A549 (cell line): ENCODE measurements around the gene NEGR1. TPM values are rescaled to one million over a fixed set of nuclear protein-coding genes. Genes with fewer than 3 reads are reported as not detected.

Experiments
- ATAC-seq, 2 experiments: fragments of 200-7000 bp in 1 of 2; fragments of >200 bp in 1 of 2; cut with Nextera tagmentation in 1 of 2; cut with Tn5 transposase in 1 of 2; 3 replicates each; pipeline versions ENCODE4 v1.8.0 to v1.9.1; 2018 to 2020; ENCODE audit warnings: mild to moderate bottlenecking in 1 of 2, moderate library complexity in 1 of 2
- CTCF ChIA-PET: fragments of 300-600 bp; sonication (Branson Sonifier 250); formaldehyde crosslinking; extraction: SDS; loops from one replicate; lab custom pipeline; 2021; ENCODE audit warnings: antibody characterized with exemption, inconsistent platforms; lab: Yijun Ruan, JAX
- POLR2A ChIA-PET: fragments of 350-600 bp; formaldehyde crosslinking; extraction: SDS; loops from one replicate; lab custom pipeline; 2021; ENCODE audit warnings: antibody characterized with exemption, inconsistent platforms; lab: Yijun Ruan, JAX
- DNase-seq, 2 experiments: peaks; one replicate each; pipeline versions ENCODE4 v3.0.0 to v3.0.0-alpha.2; 2011 to 2016; ENCODE audit warnings: low read depth in 1 of 2, low spot score in 1 of 2
- FAIRE-seq: peaks from 2 replicates; lab custom pipeline; 2011; peaks lifted over from hg19 to GRCh38; lab: Jason Lieb, UNC
- H3K27ac ChIP-seq, 2 experiments: fragments of >200 bp; sonication (Bioruptor Twin); formaldehyde crosslinking; 3 replicates each; pipeline ENCODE4 v1.5.1; 2016 to 2017
- H3K4me1 ChIP-seq: fragments of >200 bp; sonication (Bioruptor Twin); formaldehyde crosslinking; 3 replicates; pipeline ENCODE4 v1.6.1; 2016
- H3K4me2 ChIP-seq: fragments of >200 bp; sonication (Bioruptor Twin); formaldehyde crosslinking; 3 replicates; pipeline ENCODE4 v1.6.1; 2016
- H3K4me3 ChIP-seq: fragments of >200 bp; sonication (Bioruptor Twin); formaldehyde crosslinking; 3 replicates; pipeline ENCODE4 v1.5.1; 2016
- H3K9me3 ChIP-seq: fragments of >200 bp; sonication (Bioruptor Twin); formaldehyde crosslinking; 3 replicates; pipeline ENCODE4 v1.6.1; 2016
- CBX2 ChIP-seq: fragments of 200-600 bp; sonication (generic); IDR thresholded peaks from 2 replicates; pipeline ENCODE4 v1.6.1; 2016; ENCODE audit warnings: low read depth, mild to moderate bottlenecking, borderline replicate concordance
- CBX8 ChIP-seq: fragments of 200-600 bp; sonication (generic); IDR thresholded peaks from 2 replicates; pipeline ENCODE4 v1.6.1; 2016
- EP300 ChIP-seq, 2 experiments: fragments of >200 bp; sonication (Bioruptor Twin); formaldehyde crosslinking; IDR thresholded peaks; 2 replicates in 1 of 2; 3 replicates in 1 of 2; pipeline ENCODE4 v1.6.1; 2016 to 2017
- ESRRA ChIP-seq: fragments of 150-350 bp; IDR thresholded peaks from 2 replicates; pipeline ENCODE4 v1.6.1; 2014; ENCODE audit warnings: mild to moderate bottlenecking, low read length, borderline replicate concordance
- FOSB ChIP-seq: fragments of 250-450 bp; sonication (Bioruptor Pico); IDR thresholded peaks from 2 replicates; pipeline ENCODE4 v1.5.0; 2020; ENCODE audit warnings: mild to moderate bottlenecking, moderate library complexity
- FOSL2 ChIP-seq, 2 experiments: fragments of 450-650 bp in 1 of 2; fragments of >200 bp in 1 of 2; sonication (Bioruptor Twin) in 1 of 2; formaldehyde crosslinking; IDR thresholded peaks; 2 replicates each; pipeline versions ENCODE4 v1.5.0 to v1.6.1; 2016 to 2020; ENCODE audit warnings: mild to moderate bottlenecking in 1 of 2, moderate library complexity in 1 of 2
- GATA3 ChIP-seq: IDR thresholded peaks from 2 replicates; pipeline ENCODE4 v1.6.1; 2012; ENCODE audit warnings: borderline replicate concordance
- HOXB13 ChIP-seq: fragments of 250-450 bp; sonication (Bioruptor Pico); IDR thresholded peaks from 2 replicates; pipeline ENCODE4 v1.5.0; 2020; ENCODE audit warnings: low read depth, mild to moderate bottlenecking, moderate library complexity
- JUN ChIP-seq, 2 experiments: fragments of >200 bp; sonication (Bioruptor Twin); formaldehyde crosslinking; IDR thresholded peaks; 2 replicates in 1 of 2; 3 replicates in 1 of 2; pipeline ENCODE4 v1.6.1; 2016 to 2017
- MAFK ChIP-seq: fragments of 450-650 bp; IDR thresholded peaks from 2 replicates; pipeline ENCODE4 v1.6.1; 2014; ENCODE audit not compliant: partially characterized antibody
- MYC ChIP-seq: IDR thresholded peaks from 2 replicates; pipeline ENCODE4 v1.6.1; 2012; ENCODE audit warnings: mild to moderate bottlenecking, inconsistent platforms, low read length, improper control_type of control experiment, borderline replicate concordance
- NR3C1 ChIP-seq: fragments of >200 bp; sonication (Bioruptor Twin); formaldehyde crosslinking; IDR thresholded peaks from 3 replicates; pipeline ENCODE4 v1.6.1; 2017
- PHF8 ChIP-seq: fragments of 200-600 bp; sonication (generic); IDR thresholded peaks from 2 replicates; pipeline ENCODE4 v1.6.1; 2016; ENCODE audit warnings: low read depth, mild to moderate bottlenecking, antibody characterized with exemption, moderate library complexity, borderline replicate concordance
- RAD21 ChIP-seq, 2 experiments: fragments of >200 bp in 1 of 2; sonication (Bioruptor Twin) in 1 of 2; formaldehyde crosslinking in 1 of 2; IDR thresholded peaks in 1 of 2; conservative IDR thresholded peaks in 1 of 2; 2 replicates in 1 of 2; 3 replicates in 1 of 2; pipeline ENCODE4 v1.6.1; 2012 to 2018; ENCODE audit warnings: inconsistent platforms in 1 of 2
- SMC3 ChIP-seq: fragments of >200 bp; sonication (Bioruptor Twin); formaldehyde crosslinking; IDR thresholded peaks from 3 replicates; pipeline ENCODE4 v1.6.1; 2018; ENCODE audit warnings: inconsistent platforms
- TP53 ChIP-seq: fragments of 250-450 bp; sonication (Bioruptor Pico); IDR thresholded peaks from 2 replicates; pipeline ENCODE4 v1.5.0; 2021; ENCODE audit warnings: mild to moderate bottlenecking, moderate library complexity
- WGBS: methylation state at CpG from one replicate; pipeline ENCODE4 v1.1.6; 2017; ENCODE audit errors: missing lambda C conversion rate; 5-methylcytosine and 5-hydroxymethylcytosine counted together
- polyA plus RNA-seq, 4 experiments: library from polyadenylated mRNA; depleted of rRNA in 3 of 4; stranded (reverse); fragments of >200 nt; fragmentation: RNase III in 1 of 4; extraction: RNeasy Plus Mini Kit Qiagen cat#74134 plus additional on column Dnase treatment in 1 of 4; gene quantifications; 2 replicates in 3 of 4; 3 replicates in 1 of 4; pipeline ENCODE4 v1.2.3, GENCODE V29; 2011 to 2017
- TF ChIP-seq, protein P1 (sequence below): fragments of 200-600 bp; sonication (generic); IDR thresholded peaks from 2 replicates; pipeline ENCODE4 v1.6.1; 2016; ENCODE audit warnings: antibody characterized with exemption, mild to moderate bottlenecking, moderate library complexity
- TF ChIP-seq, protein P2 (sequence below): fragments of 250-450 bp; sonication (Bioruptor Pico); IDR thresholded peaks from 2 replicates; pipeline ENCODE4 v1.5.0; 2020; ENCODE audit warnings: low read depth, mild to moderate bottlenecking, moderate library complexity
- TF ChIP-seq, protein P3 (sequence below): fragments of >200 bp; sonication (Bioruptor Twin); formaldehyde crosslinking; IDR thresholded peaks from 3 replicates; pipeline ENCODE4 v1.6.1; 2016
- TF ChIP-seq, protein P4 (sequence below): fragments of 450-650 bp; IDR thresholded peaks from 2 replicates; pipeline ENCODE4 v1.6.1; 2014; ENCODE audit warnings: antibody characterized with exemption
- TF ChIP-seq, protein P5 (sequence below): fragments of >200 bp; sonication (Bioruptor Twin); formaldehyde crosslinking; IDR thresholded peaks from 2 replicates; pipeline ENCODE4 v1.6.1; 2016

The NEGR1 gene
- polyA plus RNA-seq, 2 of the 4 experiments (the other 2 are of a cell fraction), result not detected

DNA sequence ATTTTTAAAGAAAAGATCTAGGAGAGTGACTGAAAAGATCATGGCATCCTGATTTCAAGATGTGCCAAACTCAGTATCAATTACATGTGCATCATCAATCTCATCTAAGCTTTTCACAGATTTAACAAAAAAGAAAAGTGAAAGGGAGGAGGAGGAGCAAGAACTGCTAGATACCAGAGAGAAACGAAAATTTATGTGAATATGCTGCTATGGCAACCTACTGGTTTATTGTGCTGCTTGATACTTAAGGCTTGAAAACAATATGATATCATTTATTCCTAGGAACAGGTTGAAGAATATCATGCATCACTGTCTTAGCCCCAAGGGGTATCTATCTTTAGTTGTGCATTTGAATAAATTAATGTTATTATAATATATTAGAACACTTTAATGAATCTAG, 683.0 kb downstream of the NEGR1 start:
- H3K27ac ChIP-seq, result no peak overlapping the region
- H3K4me2 ChIP-seq, result no peak overlapping the region
- no peak for DNase-seq
- no peak for FAIRE-seq
- TF ChIP-seq ESRRA (no peak), MYC (no peak), NR3C1 (no peak), MAFK (no peak), SMC3 (no peak), GATA3 (no peak), FOSL2 (IDR thresholded peaks at IDR 0.05) (no peak), FOSL2 (CRISPR knock-in tag; IDR thresholded peaks at IDR 0.05) (no peak), FOSB (CRISPR knock-in tag) (no peak), EP300 (IDR thresholded peaks at IDR 0.05) (no peak)
- TF ChIP-seq, protein P1, sequence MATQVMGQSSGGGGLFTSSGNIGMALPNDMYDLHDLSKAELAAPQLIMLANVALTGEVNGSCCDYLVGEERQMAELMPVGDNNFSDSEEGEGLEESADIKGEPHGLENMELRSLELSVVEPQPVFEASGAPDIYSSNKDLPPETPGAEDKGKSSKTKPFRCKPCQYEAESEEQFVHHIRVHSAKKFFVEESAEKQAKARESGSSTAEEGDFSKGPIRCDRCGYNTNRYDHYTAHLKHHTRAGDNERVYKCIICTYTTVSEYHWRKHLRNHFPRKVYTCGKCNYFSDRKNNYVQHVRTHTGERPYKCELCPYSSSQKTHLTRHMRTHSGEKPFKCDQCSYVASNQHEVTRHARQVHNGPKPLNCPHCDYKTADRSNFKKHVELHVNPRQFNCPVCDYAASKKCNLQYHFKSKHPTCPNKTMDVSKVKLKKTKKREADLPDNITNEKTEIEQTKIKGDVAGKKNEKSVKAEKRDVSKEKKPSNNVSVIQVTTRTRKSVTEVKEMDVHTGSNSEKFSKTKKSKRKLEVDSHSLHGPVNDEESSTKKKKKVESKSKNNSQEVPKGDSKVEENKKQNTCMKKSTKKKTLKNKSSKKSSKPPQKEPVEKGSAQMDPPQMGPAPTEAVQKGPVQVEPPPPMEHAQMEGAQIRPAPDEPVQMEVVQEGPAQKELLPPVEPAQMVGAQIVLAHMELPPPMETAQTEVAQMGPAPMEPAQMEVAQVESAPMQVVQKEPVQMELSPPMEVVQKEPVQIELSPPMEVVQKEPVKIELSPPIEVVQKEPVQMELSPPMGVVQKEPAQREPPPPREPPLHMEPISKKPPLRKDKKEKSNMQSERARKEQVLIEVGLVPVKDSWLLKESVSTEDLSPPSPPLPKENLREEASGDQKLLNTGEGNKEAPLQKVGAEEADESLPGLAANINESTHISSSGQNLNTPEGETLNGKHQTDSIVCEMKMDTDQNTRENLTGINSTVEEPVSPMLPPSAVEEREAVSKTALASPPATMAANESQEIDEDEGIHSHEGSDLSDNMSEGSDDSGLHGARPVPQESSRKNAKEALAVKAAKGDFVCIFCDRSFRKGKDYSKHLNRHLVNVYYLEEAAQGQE, result no peak
- TF ChIP-seq, protein P2, sequence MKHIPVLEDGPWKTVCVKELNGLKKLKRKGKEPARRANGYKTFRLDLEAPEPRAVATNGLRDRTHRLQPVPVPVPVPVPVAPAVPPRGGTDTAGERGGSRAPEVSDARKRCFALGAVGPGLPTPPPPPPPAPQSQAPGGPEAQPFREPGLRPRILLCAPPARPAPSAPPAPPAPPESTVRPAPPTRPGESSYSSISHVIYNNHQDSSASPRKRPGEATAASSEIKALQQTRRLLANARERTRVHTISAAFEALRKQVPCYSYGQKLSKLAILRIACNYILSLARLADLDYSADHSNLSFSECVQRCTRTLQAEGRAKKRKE, result no peak
- TF ChIP-seq, protein P3, sequence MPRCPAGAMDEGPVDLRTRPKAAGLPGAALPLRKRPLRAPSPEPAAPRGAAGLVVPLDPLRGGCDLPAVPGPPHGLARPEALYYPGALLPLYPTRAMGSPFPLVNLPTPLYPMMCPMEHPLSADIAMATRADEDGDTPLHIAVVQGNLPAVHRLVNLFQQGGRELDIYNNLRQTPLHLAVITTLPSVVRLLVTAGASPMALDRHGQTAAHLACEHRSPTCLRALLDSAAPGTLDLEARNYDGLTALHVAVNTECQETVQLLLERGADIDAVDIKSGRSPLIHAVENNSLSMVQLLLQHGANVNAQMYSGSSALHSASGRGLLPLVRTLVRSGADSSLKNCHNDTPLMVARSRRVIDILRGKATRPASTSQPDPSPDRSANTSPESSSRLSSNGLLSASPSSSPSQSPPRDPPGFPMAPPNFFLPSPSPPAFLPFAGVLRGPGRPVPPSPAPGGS, result no peak
- no peak overlapping the region for H3K4me3 ChIP-seq
- no peak for ATAC-seq
- CTCF ChIA-PET, result no interaction called here
- POLR2A ChIA-PET, result no interaction called here
- no peaks in the 10 kb centered on the region for H3K4me1 ChIP-seq
- 8% methylated on average over 1 of the region's 1 CpG for WGBS
- H3K9me3 ChIP-seq, result no peaks in the 10 kb centered on the region

DNA sequence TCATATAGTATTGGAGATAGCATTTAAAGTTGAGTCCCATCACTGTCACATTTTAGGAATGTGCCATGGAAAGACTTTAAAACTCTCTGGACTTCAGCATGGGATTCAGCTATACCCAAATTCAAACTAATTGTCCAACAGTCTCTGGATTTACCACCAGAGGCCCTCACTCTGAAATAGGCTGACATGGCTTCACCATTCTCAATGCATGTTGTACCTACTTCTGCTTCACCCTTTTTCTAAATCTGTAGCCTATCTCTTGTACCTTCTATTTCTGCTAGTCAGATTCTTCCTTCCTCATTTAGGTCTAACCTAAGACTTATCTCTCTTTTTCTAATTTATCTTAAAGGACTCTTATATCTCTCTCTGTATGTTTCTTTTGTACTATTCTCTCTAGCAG, 688.8 kb downstream of the NEGR1 start:
- CTCF ChIA-PET, result no interaction called here
- FAIRE-seq, result no peak

More for the DNA sequence above, 688.8 kb downstream of the NEGR1 start:
- ATAC-seq, result no peak
- no peak overlapping the region for H3K4me3 ChIP-seq
- no peaks in the 10 kb centered on the region for H3K9me3 ChIP-seq
- H3K4me2 ChIP-seq, result no peak overlapping the region
- H3K27ac ChIP-seq, result no peak overlapping the region
- no peak for DNase-seq
- TF ChIP-seq, protein P4, sequence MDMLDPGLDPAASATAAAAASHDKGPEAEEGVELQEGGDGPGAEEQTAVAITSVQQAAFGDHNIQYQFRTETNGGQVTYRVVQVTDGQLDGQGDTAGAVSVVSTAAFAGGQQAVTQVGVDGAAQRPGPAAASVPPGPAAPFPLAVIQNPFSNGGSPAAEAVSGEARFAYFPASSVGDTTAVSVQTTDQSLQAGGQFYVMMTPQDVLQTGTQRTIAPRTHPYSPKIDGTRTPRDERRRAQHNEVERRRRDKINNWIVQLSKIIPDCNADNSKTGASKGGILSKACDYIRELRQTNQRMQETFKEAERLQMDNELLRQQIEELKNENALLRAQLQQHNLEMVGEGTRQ, result no peak
- TF ChIP-seq JUN (IDR thresholded peaks at IDR 0.05), result no peak
- no peak for TF ChIP-seq SMC3
- no peak for TF ChIP-seq FOSL2 (IDR thresholded peaks at IDR 0.05)
- no peak for TF ChIP-seq FOSL2 (CRISPR knock-in tag; IDR thresholded peaks at IDR 0.05)
- TF ChIP-seq CBX2, result no peak
- TF ChIP-seq, protein P5, sequence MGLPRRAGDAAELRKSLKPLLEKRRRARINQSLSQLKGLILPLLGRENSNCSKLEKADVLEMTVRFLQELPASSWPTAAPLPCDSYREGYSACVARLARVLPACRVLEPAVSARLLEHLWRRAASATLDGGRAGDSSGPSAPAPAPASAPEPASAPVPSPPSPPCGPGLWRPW, result no peak
- no peak for TF ChIP-seq PHF8
- no peak for TF ChIP-seq CBX8
- TF ChIP-seq HOXB13 (CRISPR knock-in tag), result no peak
- no peak for TF ChIP-seq TP53 (CRISPR knock-in tag)
- TF ChIP-seq RAD21 (conservative IDR thresholded peaks at IDR 0.05 in 1 of 2, IDR thresholded peaks at IDR 0.05 in 1 of 2), result no peak
- H3K4me1 ChIP-seq, result no peaks in the 10 kb centered on the region
- POLR2A ChIA-PET, result no interaction called here
